NK-92 treated with Interleukin-12 subunit alpha and Interleukin-12 subunit beta, amount 100 ng/mL, for 24 hours (cell line): Measurements from ENCODE around the gene DDTL.
"Not testable (repeated sequence)": the region's sequence is repeated elsewhere in the genome, so short reads cannot be mapped to it uniquely, and the experiment has no call there.

Experiments
- DNase-seq: peaks from one replicate; lab custom pipeline; 2025; lab: John Stamatoyannopoulos, UW

DDTL gene

GRCh38 chr22:23966568-23966967 lies at the start of gene DDTL:
Gene DDTL, plus strand, starts transcription at chr22:23966888. Its CDS starts 27 bp downstream, at chr22:23966915.
- DNase-seq: not testable (repeated sequence)

DNA sequence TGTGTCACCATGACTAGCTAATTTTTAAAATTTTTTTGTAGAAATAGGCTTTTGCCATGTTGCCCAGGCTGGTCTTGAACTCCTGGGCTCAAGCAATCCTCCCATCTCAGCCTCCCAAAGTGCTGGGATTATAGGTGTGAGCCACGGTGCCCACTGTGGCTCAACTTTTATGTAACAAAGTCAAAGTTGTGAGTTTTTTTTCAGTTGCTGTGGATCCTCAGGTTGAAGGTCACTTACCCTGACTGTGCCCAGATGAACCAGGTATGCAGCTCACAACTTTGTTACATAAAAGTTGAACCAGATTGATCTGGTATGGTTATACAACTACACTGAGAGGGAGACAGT lies 46.4 kb upstream of the DDTL start:
- DNase-seq: not testable (repeated sequence)

- DNase-seq: not testable (repeated sequence)
Measured at GRCh38 chr22:23921586-23922201, 45.0 kb upstream of the DDTL start.

DNA sequence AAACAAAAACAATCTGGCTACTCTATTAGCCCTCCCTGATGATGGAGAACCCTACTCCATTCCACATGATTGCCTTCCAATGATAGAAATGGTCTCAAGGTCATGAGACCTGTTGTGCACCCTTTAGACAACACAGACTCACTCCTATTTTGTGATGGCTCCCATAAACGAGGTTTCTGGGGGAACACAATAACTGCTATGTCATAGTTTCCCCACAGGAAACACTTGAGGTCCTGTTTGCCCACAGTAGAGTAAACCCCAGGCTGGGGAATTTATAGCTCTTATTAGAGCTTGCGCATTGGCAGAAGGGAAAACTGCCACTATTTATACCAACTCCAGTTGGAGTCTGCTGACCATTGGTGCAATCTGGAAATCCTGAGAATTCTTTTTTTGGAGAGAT lies 43.8 kb upstream of the DDTL start:
- DNase-seq: no peak

DNA sequence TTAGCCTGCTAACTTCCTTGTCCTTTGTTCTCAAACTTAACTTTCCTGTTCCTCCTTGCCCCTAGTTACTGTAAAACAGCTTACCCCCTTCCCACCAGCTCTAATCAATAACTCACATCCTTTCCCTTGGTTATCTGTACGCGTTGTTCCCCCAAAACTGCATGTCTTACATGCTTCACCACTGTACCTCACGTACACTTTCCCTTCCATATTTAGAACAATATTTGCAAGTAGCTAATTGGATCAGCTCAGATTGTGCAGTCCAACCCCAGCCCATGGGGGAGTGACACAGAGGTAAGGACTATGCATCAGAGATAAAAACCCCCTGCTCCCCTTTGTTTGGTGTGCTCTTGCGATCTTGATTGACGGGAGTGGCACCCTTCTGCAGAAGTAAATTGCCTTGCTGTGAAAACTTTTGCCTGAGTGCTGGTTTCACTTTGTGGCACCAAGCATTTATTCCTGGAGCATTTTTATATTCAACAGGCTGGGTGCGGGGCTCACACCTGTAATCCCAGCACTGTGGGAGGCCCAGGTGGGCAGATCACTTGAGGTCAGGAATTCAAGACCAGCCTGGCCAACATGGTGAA lies 41.6 kb upstream of the DDTL start:
- no peak for DNase-seq

DNA sequence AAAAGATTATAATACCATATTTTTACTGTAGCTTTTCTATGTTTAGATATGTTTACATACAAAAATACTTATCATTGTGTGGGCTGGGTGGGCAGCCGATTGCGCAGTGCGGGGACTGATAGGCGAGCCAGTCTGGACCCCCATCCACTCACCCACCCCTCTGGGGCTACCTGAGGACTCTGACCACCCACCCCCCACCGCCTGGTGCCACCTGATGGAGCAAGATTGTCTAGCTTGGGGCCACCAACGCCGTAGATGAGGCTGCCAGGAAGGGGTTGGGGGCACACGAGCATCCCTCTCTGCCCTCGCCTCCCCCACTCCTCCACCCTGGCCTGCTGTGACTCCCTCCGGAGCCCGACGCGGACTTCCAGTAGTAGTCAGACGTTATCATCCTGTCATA lies 40.1 kb upstream of the DDTL start:
- DNase-seq: no peak

DNA sequence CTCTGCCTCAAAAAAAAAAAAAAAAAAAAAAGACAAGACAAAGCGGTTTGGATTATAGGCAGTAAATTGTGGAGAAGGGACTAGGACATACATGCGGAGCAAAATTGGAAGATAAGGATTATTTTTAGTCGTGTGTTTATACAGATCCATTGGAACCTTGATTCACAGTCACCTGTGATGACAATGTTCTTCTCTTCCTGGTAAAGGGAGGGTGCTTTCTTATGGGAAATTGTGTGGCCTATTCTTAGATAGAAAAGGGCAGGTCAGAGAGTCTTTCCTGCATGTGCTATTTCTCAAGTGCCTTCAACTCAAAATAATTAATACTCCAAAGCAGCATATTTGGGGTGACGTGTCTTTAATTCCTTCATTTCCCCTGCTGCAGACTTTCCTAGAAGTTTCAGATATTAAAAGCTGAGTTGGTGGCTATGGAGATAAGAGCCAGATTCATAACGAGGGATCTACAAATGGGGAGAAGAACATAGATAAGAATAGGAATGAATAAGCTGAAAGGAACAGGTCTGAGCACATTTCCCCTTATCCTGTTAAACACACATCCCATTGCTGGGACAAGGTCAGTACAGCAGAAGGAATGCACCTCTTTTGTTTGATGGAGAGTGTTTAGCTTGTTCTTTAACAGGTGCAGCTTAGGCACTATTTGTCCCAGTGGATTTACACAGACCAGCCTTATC lies 28.2 kb upstream of the DDTL start:
- no peak for DNase-seq

DNA sequence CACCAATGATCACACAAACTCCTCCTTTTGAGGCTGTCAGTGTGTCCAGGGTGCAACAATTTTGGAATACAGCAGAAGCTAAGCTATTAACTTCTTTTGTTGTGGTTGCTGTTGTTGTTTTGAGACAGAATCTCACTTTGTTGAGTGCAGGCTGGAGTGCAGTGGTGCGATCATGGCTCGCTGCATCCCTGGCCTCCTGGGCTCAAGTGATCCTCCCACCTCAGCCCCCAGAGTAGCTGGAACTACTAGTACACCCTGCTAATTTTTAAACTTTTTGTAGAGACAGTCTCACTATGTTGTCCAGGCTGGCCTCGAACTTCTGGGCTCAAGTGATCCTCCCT lies 27.7 kb upstream of the DDTL start:
- DNase-seq: no peak

GRCh38 chr22:23940166-23940565 lies 26.5 kb upstream of the DDTL start:
- DNase-seq: not testable (repeated sequence)

DNA sequence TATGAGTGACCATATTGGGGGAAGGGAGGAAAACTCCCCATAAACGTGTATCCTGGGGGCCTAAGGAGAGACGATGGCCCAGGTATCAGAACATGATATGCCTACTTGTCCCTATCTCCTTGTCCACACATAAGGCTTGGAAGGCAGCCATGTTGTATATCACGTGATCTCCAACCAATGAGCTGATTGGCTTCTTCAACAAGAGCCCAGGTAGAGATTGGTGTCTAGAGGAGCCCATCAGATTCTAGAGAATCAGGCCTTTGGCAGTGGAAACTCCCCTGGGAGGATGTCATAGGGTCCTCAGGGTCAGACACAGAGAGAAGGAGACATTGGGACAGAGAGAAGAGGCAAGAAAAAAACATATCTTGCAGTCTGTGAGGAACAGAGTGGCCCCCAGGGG lies 19.3 kb upstream of the DDTL start:
- DNase-seq: not testable (repeated sequence)

- DNase-seq: not testable (repeated sequence)
Measured at GRCh38 chr22:23949764-23950163, 16.9 kb upstream of the DDTL start.

DNA sequence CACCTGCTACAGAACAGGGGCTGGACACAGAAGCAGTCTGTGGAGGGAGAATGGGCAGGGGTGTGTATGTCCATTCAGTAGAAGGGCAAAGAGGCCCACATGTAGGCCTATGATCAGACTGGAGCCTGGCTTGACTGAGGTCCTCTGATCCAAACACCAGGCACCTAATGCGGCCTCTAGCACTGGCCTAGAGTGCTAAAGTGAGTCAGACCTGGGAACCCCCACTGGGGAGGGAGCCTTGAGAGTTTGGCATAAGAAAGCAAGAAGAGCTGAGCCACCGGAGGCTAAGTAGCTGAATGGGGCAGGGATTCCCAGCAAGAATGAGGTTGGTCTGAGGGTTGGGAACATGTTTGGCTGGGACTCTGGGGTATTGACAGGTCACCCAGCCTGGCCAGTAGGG lies 15.3 kb upstream of the DDTL start:
- not testable (repeated sequence) for DNase-seq

GRCh38 chr22:23952794-23953405 lies 13.8 kb upstream of the DDTL start:
- DNase-seq: not testable (repeated sequence)

DNA sequence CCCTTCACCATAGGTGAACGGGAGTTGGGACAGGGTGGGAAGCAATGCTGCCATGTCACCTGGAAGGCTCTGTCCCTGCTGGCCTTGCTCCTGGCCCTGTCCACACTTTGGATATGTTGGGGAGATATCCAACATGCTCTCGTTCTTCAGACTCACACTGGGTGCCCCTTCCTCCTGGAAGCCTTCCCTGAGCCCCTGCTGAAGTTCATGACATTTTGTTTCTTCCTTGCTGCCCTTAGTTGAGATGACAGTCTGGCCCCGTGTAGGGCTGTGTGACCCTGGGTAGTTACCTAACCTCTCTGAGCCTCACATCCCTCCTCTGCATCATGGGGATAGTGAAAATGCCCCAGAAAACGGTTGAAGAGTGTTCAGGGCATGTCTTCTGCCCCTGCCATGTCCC lies 13.2 kb upstream of the DDTL start:
- DNase-seq: not testable (repeated sequence)

GRCh38 chr22:23954193-23954990 lies 12.3 kb upstream of the DDTL start:
- not testable (repeated sequence) for DNase-seq

- DNase-seq: not testable (repeated sequence)
Measured at GRCh38 chr22:23954991-23955305, 11.7 kb upstream of the DDTL start.

DNA sequence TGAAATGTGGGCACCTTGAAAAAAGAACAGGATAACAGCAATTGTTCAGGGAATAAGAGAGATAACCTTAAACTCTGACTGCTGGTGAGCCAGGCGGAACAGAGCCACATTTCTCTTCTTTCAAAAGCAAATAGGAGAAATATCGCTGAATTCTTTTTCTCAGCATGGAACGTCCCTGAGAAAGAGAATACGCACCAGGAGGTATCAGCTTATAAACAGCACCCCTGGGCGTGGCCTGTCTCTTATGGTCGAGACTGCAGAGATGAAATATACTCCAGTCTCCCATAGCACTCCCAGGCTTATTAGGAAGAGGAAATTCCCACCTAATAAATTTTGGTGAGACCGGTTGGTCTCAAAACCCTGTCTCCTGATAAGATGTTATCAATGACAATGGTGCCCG lies 10.8 kb upstream of the DDTL start:
- not testable (repeated sequence) for DNase-seq

- DNase-seq: peak; percentile 28
Measured at GRCh38 chr22:23956301-23956900, 10.3 kb upstream of the DDTL start.

DNA sequence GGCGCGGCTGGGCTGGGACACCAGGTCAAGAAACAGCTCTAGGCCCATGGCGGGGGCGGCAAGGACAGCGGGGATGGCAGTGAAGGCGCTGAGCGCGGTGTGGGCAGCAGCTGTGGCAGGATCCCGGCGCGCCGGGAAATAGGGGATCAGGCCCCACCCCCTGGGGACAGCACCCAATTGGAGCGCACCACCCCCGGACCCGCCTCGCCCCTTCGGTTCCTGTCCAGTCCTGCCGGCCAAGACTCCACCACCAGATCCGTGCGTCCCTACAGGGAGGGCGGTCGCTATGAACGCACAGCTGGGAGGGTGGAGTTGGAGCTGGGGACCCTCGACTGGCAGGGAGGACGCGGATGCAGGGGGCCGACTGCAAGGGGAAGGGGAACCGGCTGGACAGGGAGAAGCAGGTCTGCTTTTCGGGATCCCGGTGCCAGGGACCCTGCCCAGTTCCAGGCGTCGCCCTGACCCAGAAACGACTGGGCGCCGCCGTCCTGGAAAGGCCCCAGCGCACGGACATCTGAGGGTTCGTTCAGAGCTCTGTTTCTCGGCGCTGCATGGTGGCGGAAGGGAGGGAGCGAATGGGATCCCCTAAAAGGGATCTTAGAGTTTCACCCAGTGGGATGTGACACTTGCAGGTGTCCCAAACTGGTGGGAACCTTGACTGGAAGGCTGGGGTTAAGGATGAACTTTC lies 5.5 kb upstream of the DDTL start, which contains the start of gene GSTT2B:
GSTT2B (minus strand) TSS at position 112 of the 688 bp plus-strand sequence; CDS start at position 48, 64 bp downstream.
- DNase-seq: not testable (repeated sequence)

DNA sequence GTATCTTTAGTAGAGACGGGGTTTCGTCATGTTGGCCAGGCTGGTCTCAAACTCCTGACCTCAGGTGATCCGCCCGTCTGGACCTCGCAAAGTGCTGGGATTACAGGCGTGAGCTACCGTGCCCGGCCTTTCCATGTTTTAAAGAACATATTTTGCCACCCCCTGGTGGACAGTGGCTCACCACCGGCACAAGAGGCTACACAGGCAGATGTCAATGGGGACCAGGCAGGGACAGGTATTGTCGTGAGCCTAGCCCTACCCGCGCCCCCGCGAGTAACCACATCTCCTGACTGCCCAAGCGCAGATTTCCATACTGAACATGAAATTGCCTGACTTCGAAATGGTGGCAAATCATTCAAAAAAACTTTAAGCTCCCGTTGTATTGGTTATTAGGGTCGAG lies 594 bp upstream of the DDTL start:
- not testable (repeated sequence) for DNase-seq

DNA sequence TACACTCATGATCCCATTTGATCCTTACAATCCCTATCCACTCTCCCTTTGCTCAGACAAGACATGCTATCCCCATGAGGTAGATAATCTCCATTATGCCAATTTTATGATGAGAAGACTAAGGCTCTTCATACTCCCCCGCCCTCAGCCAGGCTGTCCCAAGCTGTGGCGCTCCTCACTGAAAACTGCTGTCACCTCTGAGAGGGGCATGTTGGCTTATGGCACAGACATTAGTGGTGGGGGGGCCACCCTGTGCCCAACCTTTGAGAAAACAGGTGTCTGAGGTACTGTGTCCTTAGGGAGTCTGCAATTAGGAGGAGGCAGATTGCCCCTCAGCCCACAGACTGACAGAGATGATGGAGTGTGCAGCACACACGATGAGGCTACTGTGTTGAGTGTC lies 2.4 kb downstream of the DDTL start:
- no peak for DNase-seq
